ENCODE results near the gene SRD5A2.

GRCh38 chr2:31524592-31524991, 56.1 kb downstream of the SRD5A2 start:
- TF ChIP-seq CTCF (IDR thresholded peaks at IDR 0.05; ENCODE audit: low read depth, low read length, missing input control) (no peak), ATF3 (IDR thresholded peaks at IDR 0.05) (no peak), ZBTB33 (IDR thresholded peaks at IDR 0.05) (no peak), MAX (IDR thresholded peaks at IDR 0.05) (no peak), TAF1 (conservative IDR thresholded peaks at IDR 0.05) (no peak), NR2F2 (IDR thresholded peaks at IDR 0.05) (no peak)
